NB4 (cell line): Measurements from ENCODE around the gene HOTAIR.

Experiments used
- DNase-seq: peaks from one replicate; pipeline ENCODE4 v3.0.0; 2010; ENCODE audit warnings: low read depth
- H3K4me3 ChIP-seq: one replicate; pipeline ENCODE4 v1.5.1; 2011; ENCODE audit warnings: mild to moderate bottlenecking, low read depth, low read length, moderate library complexity
- MYC ChIP-seq: IDR thresholded peaks from 2 replicates; pipeline ENCODE4 v1.6.1; 2011; ENCODE audit warnings: low read depth, low read length
- POLR2A ChIP-seq: IDR thresholded peaks from 2 replicates; pipeline ENCODE4 v1.6.1; 2011; ENCODE audit warnings: mild to moderate bottlenecking; ENCODE audit not compliant: insufficient read length; ENCODE audit errors: extremely low read depth
- TF ChIP-seq, protein P1 (sequence below): IDR thresholded peaks from 2 replicates; pipeline ENCODE4 v1.6.1; 2011; ENCODE audit warnings: low read depth, low read length
- TF ChIP-seq, protein P2 (sequence below): IDR thresholded peaks from one replicate; pipeline ENCODE4 v1.5.1; 2012; ENCODE audit warnings: low read depth, low read length

The HOTAIR gene

DNA sequence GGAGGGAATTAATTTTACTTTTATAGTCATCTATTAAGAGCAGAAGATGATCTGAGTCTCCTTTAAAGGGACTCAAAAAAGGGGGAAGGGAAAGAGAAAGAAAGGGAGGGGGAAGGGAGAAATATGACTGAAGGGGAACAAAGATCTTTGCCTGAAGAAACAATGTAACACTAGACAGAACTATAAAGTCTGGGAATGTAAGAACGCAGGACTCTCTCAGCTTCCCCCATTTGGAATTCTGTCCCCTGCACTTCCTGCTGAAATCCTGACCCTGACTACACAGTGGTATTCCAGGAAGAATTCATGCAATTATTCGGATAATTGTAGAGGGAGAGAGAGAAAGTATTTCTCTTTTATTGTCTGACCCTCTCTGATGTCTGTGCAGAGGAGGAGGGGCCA, 10.4 kb downstream of the HOTAIR start:
- TF ChIP-seq, protein P1, sequence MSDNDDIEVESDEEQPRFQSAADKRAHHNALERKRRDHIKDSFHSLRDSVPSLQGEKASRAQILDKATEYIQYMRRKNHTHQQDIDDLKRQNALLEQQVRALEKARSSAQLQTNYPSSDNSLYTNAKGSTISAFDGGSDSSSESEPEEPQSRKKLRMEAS: no peak
- TF ChIP-seq MYC: no peak
- no peak for TF ChIP-seq POLR2A
- TF ChIP-seq, protein P2, sequence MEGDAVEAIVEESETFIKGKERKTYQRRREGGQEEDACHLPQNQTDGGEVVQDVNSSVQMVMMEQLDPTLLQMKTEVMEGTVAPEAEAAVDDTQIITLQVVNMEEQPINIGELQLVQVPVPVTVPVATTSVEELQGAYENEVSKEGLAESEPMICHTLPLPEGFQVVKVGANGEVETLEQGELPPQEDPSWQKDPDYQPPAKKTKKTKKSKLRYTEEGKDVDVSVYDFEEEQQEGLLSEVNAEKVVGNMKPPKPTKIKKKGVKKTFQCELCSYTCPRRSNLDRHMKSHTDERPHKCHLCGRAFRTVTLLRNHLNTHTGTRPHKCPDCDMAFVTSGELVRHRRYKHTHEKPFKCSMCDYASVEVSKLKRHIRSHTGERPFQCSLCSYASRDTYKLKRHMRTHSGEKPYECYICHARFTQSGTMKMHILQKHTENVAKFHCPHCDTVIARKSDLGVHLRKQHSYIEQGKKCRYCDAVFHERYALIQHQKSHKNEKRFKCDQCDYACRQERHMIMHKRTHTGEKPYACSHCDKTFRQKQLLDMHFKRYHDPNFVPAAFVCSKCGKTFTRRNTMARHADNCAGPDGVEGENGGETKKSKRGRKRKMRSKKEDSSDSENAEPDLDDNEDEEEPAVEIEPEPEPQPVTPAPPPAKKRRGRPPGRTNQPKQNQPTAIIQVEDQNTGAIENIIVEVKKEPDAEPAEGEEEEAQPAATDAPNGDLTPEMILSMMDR: no peak

DNA sequence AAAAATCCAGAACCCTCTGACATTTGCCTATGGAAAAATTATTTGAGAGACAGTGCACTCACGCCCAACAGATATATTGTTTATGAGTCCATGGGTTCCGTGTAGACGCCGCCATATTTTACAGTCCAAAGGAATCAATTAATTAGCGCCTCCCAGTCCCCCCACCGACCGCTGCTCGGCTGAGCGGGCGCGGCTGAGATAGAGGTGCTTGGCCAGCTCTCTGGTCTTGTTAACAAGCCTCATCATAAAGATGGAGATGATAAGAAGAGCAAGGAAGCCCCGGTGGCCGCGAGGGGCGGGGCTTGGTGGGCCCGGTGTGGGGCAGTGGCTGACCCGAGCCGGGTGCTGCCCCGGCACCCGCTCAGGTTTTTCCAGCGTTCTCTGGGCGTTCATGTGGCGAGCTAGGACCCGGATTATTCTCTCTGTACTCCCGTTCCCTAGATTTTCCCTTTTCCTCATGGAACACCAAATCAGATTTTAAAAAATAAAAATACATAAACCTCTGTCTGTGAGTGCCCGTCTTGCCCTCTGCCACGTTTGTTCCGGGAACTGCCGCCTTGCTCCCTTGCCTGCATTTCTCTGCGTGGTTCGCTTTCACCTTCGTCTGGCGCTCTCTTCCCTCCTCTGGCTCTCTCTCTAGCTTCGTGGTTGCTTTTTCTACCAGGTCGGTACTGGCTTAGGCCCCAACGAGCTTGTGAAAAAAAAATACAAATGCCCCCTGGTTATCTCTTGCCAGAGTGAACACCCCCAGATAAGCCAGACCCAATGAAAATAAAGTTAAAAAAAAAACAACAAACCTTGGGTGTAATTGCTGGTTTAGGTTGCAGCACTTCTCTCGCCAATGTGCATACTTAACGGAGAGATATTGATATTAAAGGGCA, 11.1 kb downstream of the HOTAIR start:
- TF ChIP-seq POLR2A: no peak
- TF ChIP-seq, protein P1: no peak
- no peak for TF ChIP-seq MYC
- TF ChIP-seq, protein P2: no peak
- no peak for DNase-seq
- no peak overlapping the region for H3K4me3 ChIP-seq

More for the DNA sequence above, 10.4 kb downstream of the HOTAIR start:
- no peak overlapping the region for H3K4me3 ChIP-seq
- no peak for DNase-seq

DNA sequence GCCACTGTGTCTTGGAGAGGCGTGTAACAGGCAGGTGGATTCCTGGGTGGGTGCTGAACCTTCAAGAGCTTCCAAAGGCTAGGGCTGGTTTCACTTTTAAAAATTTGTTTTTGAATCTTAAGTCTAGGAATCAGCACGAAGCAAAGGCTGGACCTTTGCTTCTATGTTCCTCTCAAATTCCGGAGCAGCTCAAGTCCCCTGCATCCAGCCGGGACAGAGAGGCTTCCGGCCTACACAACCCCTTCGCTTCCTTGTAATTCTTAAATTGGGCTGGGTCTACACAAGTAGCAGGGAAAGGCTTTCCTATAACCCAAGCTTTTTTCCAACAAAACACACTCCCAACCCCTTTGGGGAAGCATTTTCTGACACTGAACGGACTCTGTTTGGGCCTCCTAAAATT, 11.7 kb downstream of the HOTAIR start:
- no peak overlapping the region for H3K4me3 ChIP-seq
- TF ChIP-seq, protein P1: no peak
- TF ChIP-seq POLR2A (no peak), MYC (no peak)
- TF ChIP-seq, protein P2: no peak
- DNase-seq: no peak

DNA sequence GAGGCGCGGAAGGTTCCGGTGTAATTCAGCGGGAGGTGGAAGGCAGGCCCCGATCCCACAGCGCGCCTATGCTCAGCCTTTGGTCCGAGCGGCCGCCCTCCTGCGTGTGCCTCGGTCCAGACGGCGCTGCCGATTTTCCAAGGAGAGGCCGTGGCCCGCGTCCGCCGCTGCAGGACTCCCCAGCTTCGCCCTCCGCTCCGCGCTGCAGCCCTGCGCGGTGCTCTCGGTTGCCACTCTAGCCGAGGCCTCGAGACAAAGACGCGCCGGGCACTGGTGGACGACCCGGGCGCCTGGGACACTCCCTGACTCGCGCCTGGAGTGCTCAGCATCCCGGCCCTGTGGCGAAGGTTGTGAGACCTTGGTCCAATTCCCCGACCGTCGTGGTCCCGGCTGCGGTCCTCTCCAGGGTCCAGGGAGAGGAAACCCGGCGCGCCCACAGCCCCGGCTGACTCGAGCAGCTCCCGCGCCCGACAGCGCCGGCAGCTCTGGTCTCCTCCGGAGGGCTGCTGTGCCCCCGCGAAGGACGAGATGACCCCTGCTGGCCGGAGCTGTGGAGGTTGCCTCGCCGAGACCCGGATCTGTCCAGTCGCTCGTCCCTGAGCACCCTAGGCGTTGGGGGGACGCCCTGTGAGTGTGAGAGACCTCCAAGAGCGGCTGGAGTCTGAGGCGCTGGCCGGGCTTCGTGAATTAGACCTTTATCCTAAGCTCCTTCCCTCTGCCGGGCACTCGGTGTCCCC, 13.6 kb downstream of the HOTAIR start:
- TF ChIP-seq MYC (no peak), POLR2A (no peak)
- TF ChIP-seq, protein P2: no peak
- TF ChIP-seq, protein P1: no peak
- no peak overlapping the region for H3K4me3 ChIP-seq
- DNase-seq: no peak

DNA sequence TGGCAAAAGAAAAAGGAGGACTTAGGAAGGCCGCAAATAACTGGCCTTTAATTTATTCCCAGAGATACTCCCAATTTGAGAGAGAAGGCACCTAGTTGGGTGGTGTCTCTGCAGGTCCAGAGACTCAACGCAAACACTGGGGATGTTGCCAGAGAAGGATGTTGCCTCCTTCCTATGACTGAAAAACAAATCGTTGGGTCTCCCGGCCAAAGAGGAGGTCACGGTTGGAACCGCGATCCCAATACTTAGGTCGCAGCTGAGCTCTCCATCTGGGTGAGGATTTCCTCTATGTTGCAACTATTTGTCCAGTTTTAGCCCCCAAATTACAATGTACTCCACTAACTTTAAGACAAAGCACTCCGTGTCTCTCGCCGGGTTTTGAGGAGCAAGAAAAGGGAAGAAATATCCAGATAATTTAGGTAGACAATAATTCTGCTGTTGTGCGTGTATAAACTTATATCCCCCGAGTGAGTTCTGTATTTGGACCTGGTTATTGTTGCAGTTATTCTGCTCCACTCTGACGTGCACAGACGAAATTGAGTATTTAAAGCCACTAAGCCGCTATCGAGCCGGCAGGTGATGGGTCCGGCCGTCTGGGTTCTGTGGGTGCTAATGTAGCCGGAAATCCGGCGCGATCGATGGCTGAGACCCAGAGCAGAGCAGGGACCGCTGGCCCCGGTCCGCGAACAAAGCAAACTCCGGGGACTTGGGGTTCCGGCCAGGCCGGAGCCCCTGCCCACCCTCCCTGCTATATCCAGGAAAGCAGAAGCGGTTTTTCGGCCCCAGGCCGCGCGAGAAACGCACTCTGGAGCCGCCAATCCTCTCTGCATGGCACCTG, 14.3 kb downstream of the HOTAIR start:
- TF ChIP-seq POLR2A (no peak), MYC (no peak)
- TF ChIP-seq, protein P2: no peak
- TF ChIP-seq, protein P1: no peak
- no peak for DNase-seq
- H3K4me3 ChIP-seq: no peak overlapping the region
